ENCODE results near the gene HLA-DRA. TPM values are rescaled to one million over a fixed set of nuclear protein-coding genes. Genes with fewer than 3 reads are reported as not detected.

Gene HLA-DRA
- total and polyA plus RNA-seq, 4 donors, result 9.5 to 90.1 (median 31.5) TPM

DNA sequence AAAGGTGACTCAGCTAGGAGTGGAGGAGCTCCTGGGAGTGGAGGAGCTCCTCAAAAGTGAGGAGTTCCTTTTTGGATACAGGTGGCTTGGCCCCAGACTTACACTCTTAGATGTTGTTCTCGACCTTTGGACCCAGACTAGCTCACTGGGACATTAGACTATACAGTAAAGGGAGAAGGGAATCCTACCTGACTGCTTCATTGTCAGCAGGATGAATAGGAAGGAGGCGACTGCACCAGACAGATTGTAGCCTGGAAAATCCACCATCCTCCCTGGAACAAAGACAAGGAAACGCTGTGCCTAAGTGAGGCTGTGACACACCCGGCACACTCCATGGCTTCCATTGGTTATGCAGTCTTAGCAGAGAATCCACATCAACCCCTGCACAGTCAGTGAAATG is 32.8 kb upstream of the HLA-DRA start, which contains the start of gene BTNL2:
BTNL2 (minus strand) TSS at position 325 of the 400 bp plus-strand sequence; CDS start at position 267, 58 bp downstream.
- no peaks in the 10 kb centered on the region for H3K27me3 ChIP-seq (ENCODE audit: control insufficient read depth, insufficient read depth, low read length)
- 51% methylated on average over 3 of the region's 4 CpGs for WGBS (ENCODE audit: insufficient coverage)
- H3K36me3 ChIP-seq (ENCODE audit: control insufficient read depth, insufficient read depth, low read length), result no peaks in the 10 kb centered on the region
- H3K4me3 ChIP-seq (ENCODE audit: low read depth, low read length), result no peak within 1 kb of the TSS
- no peak for DNase-seq (ENCODE audit: low read depth in 4 of 6, low spot score in 6 of 6)
- H3K9me3 ChIP-seq (ENCODE audit: control insufficient read depth, insufficient read depth, low read length), result no peaks in the 10 kb centered on the region
- no peak within 1 kb of the TSS for H3K27ac ChIP-seq (ENCODE audit: low read depth, low read length)
- no peaks in the 10 kb centered on the region for H3K4me1 ChIP-seq (ENCODE audit: control insufficient read depth, insufficient read depth, low read length)

DNA sequence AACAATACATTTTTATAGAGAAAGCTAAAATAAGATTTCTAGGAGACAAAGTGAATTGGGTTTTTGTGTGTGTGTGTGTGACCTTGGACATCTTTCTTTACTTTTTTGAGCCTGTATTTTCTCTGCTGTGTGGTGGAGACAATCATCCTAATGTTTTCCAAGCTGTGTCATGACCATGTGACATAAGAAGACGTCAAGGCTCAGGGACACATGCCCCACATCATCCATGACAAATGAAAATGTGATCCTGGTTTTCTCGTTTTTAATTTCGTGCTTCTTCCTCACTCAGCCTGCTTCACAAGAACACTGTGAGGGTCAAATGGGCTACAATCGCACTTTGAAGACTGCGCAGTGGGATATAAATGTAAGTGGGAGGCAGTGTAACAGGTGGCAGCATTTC is 28.8 kb upstream of the HLA-DRA start:
- H3K4me3 ChIP-seq (ENCODE audit: low read depth, low read length), result no peak overlapping the region
- H3K27me3 ChIP-seq (ENCODE audit: control insufficient read depth, insufficient read depth, low read length), result peaks cover 13% of the 10 kb centered on the region
- peaks cover 3% of the 10 kb centered on the region for H3K4me1 ChIP-seq (ENCODE audit: control insufficient read depth, insufficient read depth, low read length)
- no peaks in the 10 kb centered on the region for H3K9me3 ChIP-seq (ENCODE audit: control insufficient read depth, insufficient read depth, low read length)
- 44% methylated on average over 2 of the region's 5 CpGs for WGBS (ENCODE audit: insufficient coverage)
- DNase-seq (ENCODE audit: low read depth in 4 of 6, low spot score in 6 of 6), result no peak
- no peaks in the 10 kb centered on the region for H3K36me3 ChIP-seq (ENCODE audit: control insufficient read depth, insufficient read depth, low read length)
- H3K27ac ChIP-seq (ENCODE audit: low read depth, low read length), result no peak overlapping the region

DNA sequence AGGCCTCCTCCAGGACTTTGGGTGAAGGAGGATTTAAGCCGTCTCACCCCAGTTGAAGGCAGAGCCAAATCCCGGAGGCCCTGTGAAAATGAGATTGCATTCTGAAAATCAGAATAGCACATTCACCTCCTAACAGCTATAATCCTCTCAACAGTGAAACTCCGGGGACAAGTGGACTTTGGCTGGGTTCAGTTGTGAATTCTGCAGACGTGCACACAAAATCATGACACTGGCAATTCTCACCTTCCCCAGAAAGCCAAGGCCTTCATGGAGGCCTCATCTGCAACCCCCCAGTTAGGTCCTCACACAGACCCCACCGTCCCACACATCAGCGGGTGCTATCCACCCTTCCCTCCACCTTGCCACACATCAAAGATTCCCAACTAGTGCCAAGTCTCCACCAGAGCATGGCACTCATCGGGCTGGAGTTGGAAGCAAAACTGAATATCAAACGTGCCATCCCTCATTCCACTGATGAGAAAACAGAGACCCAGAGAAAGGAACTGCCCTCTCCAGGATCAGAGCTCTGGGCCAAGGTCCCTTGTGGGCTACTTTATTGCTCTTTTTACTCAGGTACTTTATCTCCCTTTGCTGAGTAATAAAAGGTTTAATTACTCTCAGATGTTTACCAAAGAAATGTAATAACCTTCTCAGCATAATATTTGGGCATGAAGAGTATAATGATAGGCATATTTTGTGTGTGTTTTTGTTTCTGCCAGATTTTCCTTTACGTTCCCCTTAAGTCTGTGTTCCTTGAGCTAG is 27.9 kb upstream of the HLA-DRA start:
- Histone ChIP-seq H3K9me3 (ENCODE audit: control insufficient read depth, insufficient read depth, low read length) (no peaks in the 10 kb centered on the region), H3K27ac (ENCODE audit: low read depth, low read length) (no peak overlapping the region), H3K36me3 (ENCODE audit: control insufficient read depth, insufficient read depth, low read length) (no peaks in the 10 kb centered on the region), H3K4me1 (ENCODE audit: control insufficient read depth, insufficient read depth, low read length) (peaks cover 3% of the 10 kb centered on the region), H3K4me3 (ENCODE audit: low read depth, low read length) (no peak overlapping the region), H3K27me3 (ENCODE audit: control insufficient read depth, insufficient read depth, low read length) (peaks cover 13% of the 10 kb centered on the region)
- WGBS (ENCODE audit: insufficient coverage), result 87% methylated on average over 6 of the region's 9 CpGs
- no peak for DNase-seq (ENCODE audit: low read depth in 4 of 6, low spot score in 6 of 6)

DNA sequence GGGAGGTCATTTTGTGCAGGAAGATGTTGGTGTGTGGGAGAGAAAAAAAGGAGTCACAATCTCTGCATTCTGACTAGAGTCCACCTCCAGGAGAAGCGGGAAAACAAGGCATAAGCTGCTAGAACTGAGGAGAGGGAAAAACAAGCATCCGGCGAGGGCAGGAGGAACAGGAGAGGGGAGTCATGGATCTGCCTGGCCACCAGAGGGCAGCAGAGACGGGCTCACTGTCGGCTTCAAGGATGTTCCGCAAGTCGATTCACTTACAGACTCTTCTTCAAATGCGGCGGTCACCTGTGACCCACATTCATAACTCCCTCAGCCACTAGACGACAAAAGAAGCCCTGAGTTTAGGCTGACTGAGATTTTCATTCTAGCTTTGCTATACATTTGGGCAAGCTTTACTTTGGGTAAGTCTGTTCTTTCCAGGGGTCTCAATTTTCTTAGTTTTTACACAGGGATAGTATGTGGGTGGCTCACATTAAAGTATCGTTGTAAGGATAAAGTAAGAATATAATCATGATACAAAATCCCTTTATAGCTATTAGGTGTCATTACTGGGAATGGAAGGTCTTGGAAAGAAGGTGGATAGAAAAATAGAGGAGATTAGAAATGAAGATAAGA is 26.1 kb upstream of the HLA-DRA start:
- Histone ChIP-seq H3K36me3 (ENCODE audit: control insufficient read depth, insufficient read depth, low read length) (no peaks in the 10 kb centered on the region), H3K27ac (ENCODE audit: low read depth, low read length) (no peak overlapping the region), H3K4me3 (ENCODE audit: low read depth, low read length) (no peak overlapping the region), H3K27me3 (ENCODE audit: control insufficient read depth, insufficient read depth, low read length) (peaks cover 13% of the 10 kb centered on the region), H3K9me3 (ENCODE audit: control insufficient read depth, insufficient read depth, low read length) (no peaks in the 10 kb centered on the region), H3K4me1 (ENCODE audit: control insufficient read depth, insufficient read depth, low read length) (peaks cover 3% of the 10 kb centered on the region)
- WGBS (ENCODE audit: insufficient coverage), result 0% methylated on average over 4 of the region's 11 CpGs
- peak in 5 of 6 donors; percentile 24 to 89 (median 56) for DNase-seq (ENCODE audit: low read depth in 4 of 6, low spot score in 6 of 6)

DNA sequence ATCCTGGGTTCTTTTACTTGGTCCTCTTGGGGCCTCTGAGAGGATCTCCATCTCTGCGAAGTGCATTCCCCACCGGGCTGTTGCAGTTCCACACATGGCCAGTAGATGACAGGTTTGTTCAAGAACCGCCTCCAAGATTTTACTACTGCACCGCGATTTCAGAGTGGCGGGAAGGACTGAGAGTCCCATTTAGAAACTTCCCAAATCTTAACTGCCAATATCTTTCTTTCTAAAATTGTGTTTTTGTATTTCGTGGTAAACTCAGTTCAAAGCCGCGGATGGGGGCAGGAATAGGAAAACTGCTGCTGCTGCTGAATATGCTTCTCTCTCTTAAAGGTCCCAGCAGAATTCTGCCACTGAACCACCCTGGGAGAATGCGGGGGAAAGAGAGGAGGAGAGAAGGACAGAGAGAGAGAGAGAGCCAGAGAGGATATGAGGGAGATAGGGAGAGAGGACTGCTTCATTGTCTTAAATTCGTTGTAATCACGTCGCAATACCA is 24.1 kb upstream of the HLA-DRA start:
- H3K27ac ChIP-seq (ENCODE audit: low read depth, low read length), result no peak overlapping the region
- 0% methylated on average over 4 of the region's 13 CpGs for WGBS (ENCODE audit: insufficient coverage)
- H3K27me3 ChIP-seq (ENCODE audit: control insufficient read depth, insufficient read depth, low read length), result peaks cover 13% of the 10 kb centered on the region
- peaks cover 3% of the 10 kb centered on the region for H3K4me1 ChIP-seq (ENCODE audit: control insufficient read depth, insufficient read depth, low read length)
- H3K4me3 ChIP-seq (ENCODE audit: low read depth, low read length), result no peak overlapping the region
- H3K36me3 ChIP-seq (ENCODE audit: control insufficient read depth, insufficient read depth, low read length), result no peaks in the 10 kb centered on the region
- DNase-seq (ENCODE audit: low read depth in 4 of 6, low spot score in 6 of 6), result peak in 5 of 6 donors; percentile 43 to 90 (median 53)
- H3K9me3 ChIP-seq (ENCODE audit: control insufficient read depth, insufficient read depth, low read length), result no peaks in the 10 kb centered on the region

DNA sequence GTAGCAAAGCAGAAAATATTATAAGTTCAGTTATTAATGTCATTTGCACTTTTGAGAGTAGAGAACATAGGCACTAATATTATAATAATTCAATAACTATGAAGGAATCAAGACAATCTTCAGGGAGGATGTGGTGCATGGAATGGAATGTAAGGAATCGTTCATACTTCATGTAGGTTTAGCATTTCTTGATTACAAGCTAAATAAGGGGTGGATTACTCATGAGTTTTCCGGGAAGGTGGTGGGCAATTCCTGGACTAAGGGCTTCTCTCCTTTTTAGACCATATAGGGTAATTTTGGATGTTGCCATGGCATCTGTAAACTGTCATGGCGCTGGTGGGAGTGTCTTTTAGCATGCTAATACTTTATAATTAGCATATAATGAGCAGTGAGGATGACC is 23.7 kb upstream of the HLA-DRA start:
- Histone ChIP-seq H3K9me3 (ENCODE audit: control insufficient read depth, insufficient read depth, low read length) (no peaks in the 10 kb centered on the region), H3K4me1 (ENCODE audit: control insufficient read depth, insufficient read depth, low read length) (peaks cover 3% of the 10 kb centered on the region), H3K4me3 (ENCODE audit: low read depth, low read length) (no peak overlapping the region), H3K36me3 (ENCODE audit: control insufficient read depth, insufficient read depth, low read length) (no peaks in the 10 kb centered on the region), H3K27ac (ENCODE audit: low read depth, low read length) (no peak overlapping the region), H3K27me3 (ENCODE audit: control insufficient read depth, insufficient read depth, low read length) (peaks cover 13% of the 10 kb centered on the region)
- DNase-seq (ENCODE audit: low read depth in 4 of 6, low spot score in 6 of 6), result no peak
- WGBS (ENCODE audit: insufficient coverage), result no CpG with 5 or more reads among the region's 3 CpGs

DNA sequence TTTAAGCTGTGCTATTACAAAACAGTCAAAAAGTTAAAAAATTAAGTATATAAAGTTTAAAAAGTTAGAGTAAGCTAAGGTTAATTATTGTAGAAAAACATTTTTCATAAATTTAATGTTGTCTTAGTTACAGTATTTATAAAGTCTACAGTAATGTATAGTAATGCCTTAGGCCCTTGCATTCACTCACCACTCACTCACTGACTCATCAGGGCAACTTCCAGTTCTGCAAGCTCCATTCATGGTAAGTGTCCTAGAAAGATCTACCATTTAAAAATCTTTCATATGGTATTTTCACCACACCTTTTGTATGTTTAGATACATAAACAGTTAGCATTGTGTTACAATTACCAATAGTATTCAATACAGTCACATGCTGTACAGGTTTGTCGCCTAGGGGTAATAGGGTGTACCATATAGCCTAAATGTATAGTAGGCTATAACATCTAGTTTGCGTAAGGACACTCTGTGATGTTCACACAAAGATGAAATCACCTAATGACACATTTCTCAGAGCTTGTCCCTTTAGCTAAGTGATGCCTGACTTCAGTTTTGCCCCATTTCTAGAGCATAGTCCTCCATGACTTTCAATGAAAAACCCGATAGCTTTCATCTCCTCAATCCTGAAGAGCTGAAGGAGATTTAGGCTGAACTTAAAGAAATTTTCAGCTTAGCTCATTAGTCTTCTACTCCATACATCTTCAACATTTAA is 14.9 kb upstream of the HLA-DRA start:
- H3K27ac ChIP-seq (ENCODE audit: low read depth, low read length), result no peak overlapping the region
- no peaks in the 10 kb centered on the region for H3K27me3 ChIP-seq (ENCODE audit: control insufficient read depth, insufficient read depth, low read length)
- 100% methylated on average over 1 of the region's 3 CpGs for WGBS (ENCODE audit: insufficient coverage)
- H3K9me3 ChIP-seq (ENCODE audit: control insufficient read depth, insufficient read depth, low read length), result no peaks in the 10 kb centered on the region
- H3K36me3 ChIP-seq (ENCODE audit: control insufficient read depth, insufficient read depth, low read length), result no peaks in the 10 kb centered on the region
- H3K4me1 ChIP-seq (ENCODE audit: control insufficient read depth, insufficient read depth, low read length), result no peaks in the 10 kb centered on the region
- no peak for DNase-seq (ENCODE audit: low read depth in 4 of 6, low spot score in 6 of 6)
- H3K4me3 ChIP-seq (ENCODE audit: low read depth, low read length), result no peak overlapping the region

DNA sequence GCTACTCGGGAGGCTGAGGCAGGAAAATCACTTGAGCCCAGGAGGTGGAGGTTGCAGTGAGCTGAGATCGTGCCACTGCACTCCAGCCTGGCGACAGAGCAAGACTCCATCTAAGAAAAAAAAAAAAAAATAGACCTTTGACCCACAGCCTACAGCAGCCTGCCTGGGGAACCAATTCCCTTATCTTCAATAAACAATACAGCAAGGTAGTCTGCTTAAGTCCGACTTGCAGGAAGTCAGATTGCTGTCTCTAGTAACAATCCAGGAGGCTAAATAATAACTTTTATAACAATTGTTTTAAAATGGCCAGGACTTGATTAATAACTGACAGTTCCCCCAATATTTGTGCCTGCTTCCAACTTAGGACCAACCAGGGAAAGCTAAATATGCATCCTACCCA is 13.3 kb upstream of the HLA-DRA start:
- no peaks in the 10 kb centered on the region for H3K36me3 ChIP-seq (ENCODE audit: control insufficient read depth, insufficient read depth, low read length)
- no peaks in the 10 kb centered on the region for H3K27me3 ChIP-seq (ENCODE audit: control insufficient read depth, insufficient read depth, low read length)
- 100% methylated on average over 1 of the region's 4 CpGs for WGBS (ENCODE audit: insufficient coverage)
- no peak overlapping the region for H3K4me3 ChIP-seq (ENCODE audit: low read depth, low read length)
- no peak overlapping the region for H3K27ac ChIP-seq (ENCODE audit: low read depth, low read length)
- H3K9me3 ChIP-seq (ENCODE audit: control insufficient read depth, insufficient read depth, low read length), result no peaks in the 10 kb centered on the region
- DNase-seq (ENCODE audit: low read depth in 4 of 6, low spot score in 6 of 6), result no peak
- H3K4me1 ChIP-seq (ENCODE audit: control insufficient read depth, insufficient read depth, low read length), result no peaks in the 10 kb centered on the region

DNA sequence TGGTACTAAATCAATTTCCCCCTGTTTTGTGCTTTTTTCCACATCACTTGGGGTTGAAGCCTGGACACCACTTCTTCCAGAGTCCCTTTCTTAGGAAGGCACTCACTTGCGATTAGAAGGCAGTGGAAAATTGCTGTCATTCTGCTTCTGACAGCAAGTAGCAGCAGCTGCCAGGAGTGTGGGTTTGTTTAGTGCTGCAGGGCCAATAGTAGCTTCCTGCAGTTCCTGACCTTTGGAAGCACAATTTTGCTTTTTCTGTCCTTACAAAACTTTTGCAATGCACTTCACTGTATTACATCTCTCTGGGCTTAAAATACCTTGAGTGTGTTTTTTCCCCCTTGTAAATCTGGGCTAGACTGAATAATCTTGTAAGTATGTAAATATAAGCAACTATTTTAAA is 12.5 kb upstream of the HLA-DRA start:
- H3K36me3 ChIP-seq (ENCODE audit: control insufficient read depth, insufficient read depth, low read length), result no peaks in the 10 kb centered on the region
- WGBS (ENCODE audit: insufficient coverage), result no CpG with 5 or more reads among the region's 1 CpG
- no peak for DNase-seq (ENCODE audit: low read depth in 4 of 6, low spot score in 6 of 6)
- H3K27me3 ChIP-seq (ENCODE audit: control insufficient read depth, insufficient read depth, low read length), result no peaks in the 10 kb centered on the region
- H3K9me3 ChIP-seq (ENCODE audit: control insufficient read depth, insufficient read depth, low read length), result no peaks in the 10 kb centered on the region
- no peak overlapping the region for H3K27ac ChIP-seq (ENCODE audit: low read depth, low read length)
- H3K4me1 ChIP-seq (ENCODE audit: control insufficient read depth, insufficient read depth, low read length), result no peaks in the 10 kb centered on the region
- no peak overlapping the region for H3K4me3 ChIP-seq (ENCODE audit: low read depth, low read length)

All from spinal cord (tissue), 10 donors.